Spinal cord (tissue), 10 donors: ENCODE data around the gene PRR15. TPM values are rescaled to one million over a fixed set of nuclear protein-coding genes. Genes with fewer than 3 reads are reported as not detected.

Experiments
- DNase-seq, 6 donors: peaks; one replicate each; pipeline versions ENCODE4 v3.0.0 to v3.0.0-alpha.2; 2013 to 2015; ENCODE audit warnings: low spot score in 6 of 6, low read depth in 4 of 6
- H3K27ac ChIP-seq: one replicate; pipeline ENCODE4 v1.5.1; 2013; ENCODE audit warnings: low read depth, low read length, control low read depth
- H3K27me3 ChIP-seq: one replicate; pipeline ENCODE4 v1.6.1; 2013; ENCODE audit warnings: low read length; ENCODE audit not compliant: control insufficient read depth, insufficient read depth
- H3K36me3 ChIP-seq: one replicate; pipeline ENCODE4 v1.6.1; 2013; ENCODE audit warnings: low read length; ENCODE audit not compliant: control insufficient read depth, insufficient read depth
- H3K4me1 ChIP-seq: one replicate; pipeline ENCODE4 v1.6.1; 2013; ENCODE audit warnings: low read length; ENCODE audit not compliant: control insufficient read depth, insufficient read depth
- H3K4me3 ChIP-seq: one replicate; pipeline ENCODE4 v1.5.1; 2013; ENCODE audit warnings: low read depth, low read length, control low read depth
- H3K9me3 ChIP-seq: one replicate; pipeline ENCODE4 v1.6.1; 2013; ENCODE audit warnings: low read length; ENCODE audit not compliant: control insufficient read depth, insufficient read depth
- WGBS: methylation state at CpG from one replicate; pipeline ENCODE4 v1.1.5; 2013; ENCODE audit warnings: missing lambda C conversion rate; ENCODE audit not compliant: insufficient coverage; 5-methylcytosine and 5-hydroxymethylcytosine counted together
- polyA plus RNA-seq, 2 donors: library from polyadenylated mRNA; unstranded; fragments of 120-200 nt; gene quantifications; one replicate each; pipeline ENCODE4 v1.2.1, GENCODE V29; 2013; ENCODE audit not compliant: insufficient read length in 2 of 2
- total RNA-seq, 2 donors: library from RNA; depleted of rRNA in 1 of 2; stranded (reverse); fragments of 120-200 nt in 1 of 2; fragments of >200 nt in 1 of 2; gene quantifications; one replicate each; pipeline versions ENCODE4 v1.2.3 to v1.2.4, GENCODE V29; 2013 to 2014
- donor health status: healthy.

PRR15 gene
- total and polyA plus RNA-seq, 4 donors = 0.29 to 1.2 (median 0.34) TPM

DNA sequence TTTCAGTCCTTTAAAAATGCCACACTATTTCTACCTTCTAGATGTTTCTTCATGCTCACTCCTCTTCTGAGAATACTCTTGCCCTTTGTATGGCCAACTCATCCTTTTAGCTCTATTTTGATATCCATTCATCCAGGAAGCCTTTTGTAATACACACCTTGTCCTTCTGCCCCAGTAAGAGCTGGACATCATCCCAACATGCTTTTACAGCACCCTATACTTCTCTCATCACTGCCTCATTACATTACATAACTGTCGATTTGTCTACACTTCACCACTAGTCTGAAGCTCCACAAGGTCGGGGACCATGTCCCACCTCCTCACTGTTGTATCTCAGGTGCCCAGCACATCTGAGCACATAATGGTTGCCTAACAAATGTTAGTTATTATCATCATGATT lies 29.2 kb downstream of the PRR15 start:
- H3K9me3 ChIP-seq = no peaks in the 10 kb centered on the region
- H3K4me1 ChIP-seq = no peaks in the 10 kb centered on the region
- no peak for DNase-seq
- 90% methylated on average over 2 of the region's 2 CpGs for WGBS
- no peaks in the 10 kb centered on the region for H3K27me3 ChIP-seq
- no peaks in the 10 kb centered on the region for H3K36me3 ChIP-seq
- no peak overlapping the region for H3K4me3 ChIP-seq
- no peak overlapping the region for H3K27ac ChIP-seq

DNA sequence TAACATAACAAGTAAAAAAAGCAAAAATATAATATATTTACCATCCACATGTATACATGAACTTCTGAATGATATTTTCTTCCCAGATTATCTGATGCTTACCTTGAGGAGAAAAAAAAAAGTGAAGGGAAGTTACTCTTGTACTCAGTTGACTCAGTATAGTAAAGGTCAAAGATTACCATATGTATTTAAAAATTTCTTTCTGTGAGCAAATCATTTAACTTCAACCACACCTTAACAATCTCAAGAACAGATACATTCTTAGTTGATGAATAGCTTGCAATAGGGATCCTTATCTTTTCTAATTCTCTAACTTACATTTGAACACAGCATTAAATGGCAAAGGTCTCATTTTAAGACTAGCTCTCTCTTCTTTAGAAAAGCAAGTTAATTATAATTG lies 29.8 kb downstream of the PRR15 start:
- Histone ChIP-seq H3K27me3 (no peaks in the 10 kb centered on the region), H3K4me3 (no peak overlapping the region), H3K9me3 (no peaks in the 10 kb centered on the region), H3K4me1 (no peaks in the 10 kb centered on the region), H3K36me3 (no peaks in the 10 kb centered on the region), H3K27ac (no peak overlapping the region)
- DNase-seq = no peak

DNA sequence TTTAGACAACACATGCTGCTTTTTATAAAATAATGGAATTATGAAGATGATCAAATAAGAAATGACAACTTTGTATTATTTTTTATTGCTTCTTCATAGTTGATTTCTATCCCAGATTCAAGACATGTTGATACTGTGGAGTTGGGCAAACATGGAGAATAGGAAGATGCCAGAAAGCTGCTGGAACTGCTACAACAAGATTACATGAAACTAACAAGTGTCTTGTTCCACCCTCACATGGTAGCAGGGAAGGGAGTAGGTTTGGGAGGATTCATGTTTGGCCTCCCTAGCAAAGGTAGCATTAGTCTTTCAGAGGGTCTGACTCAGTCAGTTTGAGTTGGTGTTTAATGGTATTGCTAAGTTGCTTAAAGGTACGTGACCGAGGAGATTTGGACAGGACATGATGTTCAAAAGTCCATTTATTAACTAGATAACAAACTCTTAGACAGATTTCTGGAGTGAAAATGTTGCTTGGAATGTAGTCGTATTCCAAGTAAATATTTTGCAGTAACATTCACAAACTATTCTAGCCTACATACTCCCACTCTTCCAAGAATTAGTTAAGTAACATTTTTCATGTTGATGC lies 33.1 kb downstream of the PRR15 start:
- H3K4me3 ChIP-seq = no peak overlapping the region
- no peak overlapping the region for H3K27ac ChIP-seq
- no peak for DNase-seq
- H3K9me3 ChIP-seq = no peaks in the 10 kb centered on the region
- no peaks in the 10 kb centered on the region for H3K27me3 ChIP-seq
- no CpG with 5 or more reads among the region's 3 CpGs for WGBS
- H3K4me1 ChIP-seq = no peaks in the 10 kb centered on the region
- no peaks in the 10 kb centered on the region for H3K36me3 ChIP-seq

DNA sequence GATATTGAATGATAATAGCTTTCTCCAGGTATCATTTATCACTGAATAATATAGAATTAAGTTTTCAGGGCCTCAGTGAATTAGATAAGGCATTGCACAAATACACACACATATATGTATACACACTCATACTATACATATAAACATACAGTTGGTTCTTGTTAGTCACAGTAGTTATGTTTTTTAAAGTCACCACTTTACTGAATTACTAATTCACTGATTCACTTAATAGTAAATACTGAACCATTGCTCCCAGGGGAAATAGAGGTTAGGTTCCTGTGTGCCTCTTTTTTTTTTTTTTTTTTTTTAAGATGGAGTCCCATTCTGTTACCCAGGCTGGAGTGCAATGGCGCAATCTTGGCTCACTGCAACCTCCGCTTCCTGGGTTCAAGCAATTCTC lies 33.6 kb downstream of the PRR15 start:
- no peak for DNase-seq
- Histone ChIP-seq H3K27me3 (no peaks in the 10 kb centered on the region), H3K9me3 (no peaks in the 10 kb centered on the region), H3K4me3 (no peak overlapping the region), H3K27ac (no peak overlapping the region), H3K36me3 (no peaks in the 10 kb centered on the region), H3K4me1 (no peaks in the 10 kb centered on the region)
- WGBS = 100% methylated on average over 2 of the region's 2 CpGs

DNA sequence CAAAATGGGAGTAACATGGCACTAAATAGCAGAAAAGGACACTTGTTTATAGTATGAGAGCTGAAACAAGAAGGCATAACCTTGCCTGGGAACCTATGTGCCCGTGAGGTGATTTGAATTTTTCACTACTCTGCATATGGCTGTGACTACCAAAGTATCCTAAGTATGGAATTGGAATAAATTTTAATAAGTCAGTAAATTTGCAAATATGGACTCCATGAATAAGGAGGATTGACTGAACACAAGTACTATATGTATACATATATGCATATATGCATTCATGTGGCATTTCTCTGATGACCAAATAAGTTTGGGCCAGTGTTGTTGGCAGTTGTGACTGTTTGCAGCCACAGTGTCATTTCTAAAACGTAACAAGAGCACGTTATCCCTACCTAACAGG lies 34.5 kb downstream of the PRR15 start:
- Histone ChIP-seq H3K36me3 (no peaks in the 10 kb centered on the region), H3K9me3 (no peaks in the 10 kb centered on the region), H3K27me3 (no peaks in the 10 kb centered on the region), H3K4me1 (no peaks in the 10 kb centered on the region), H3K4me3 (no peak overlapping the region), H3K27ac (no peak overlapping the region)
- no CpG with 5 or more reads among the region's 3 CpGs for WGBS
- DNase-seq = no peak

DNA sequence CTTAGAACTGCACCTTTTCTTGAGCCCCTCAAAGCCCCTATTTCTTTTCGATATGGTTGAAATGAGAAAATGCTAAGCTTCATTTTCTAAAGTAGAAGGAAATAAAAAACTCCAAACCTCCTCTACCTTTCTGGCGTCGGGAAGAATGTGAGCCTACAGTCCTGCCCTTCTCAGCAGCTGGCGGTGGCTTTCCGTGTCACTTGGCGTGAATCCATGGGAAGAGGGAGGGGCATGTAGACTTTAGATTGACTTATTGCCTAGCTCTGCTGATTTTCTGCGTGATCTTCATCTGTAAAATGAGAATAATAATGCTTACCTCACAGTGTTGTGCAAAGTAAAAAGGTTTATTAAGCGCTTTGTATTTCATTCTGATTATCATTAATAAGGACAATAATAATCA lies 35.0 kb downstream of the PRR15 start:
- WGBS = no CpG with 5 or more reads among the region's 8 CpGs
- peak in 1 of 6 donors; percentile 15 for DNase-seq
- Histone ChIP-seq H3K27ac (no peak overlapping the region), H3K36me3 (no peaks in the 10 kb centered on the region), H3K4me1 (no peaks in the 10 kb centered on the region), H3K9me3 (no peaks in the 10 kb centered on the region), H3K4me3 (no peak overlapping the region), H3K27me3 (no peaks in the 10 kb centered on the region)

DNA sequence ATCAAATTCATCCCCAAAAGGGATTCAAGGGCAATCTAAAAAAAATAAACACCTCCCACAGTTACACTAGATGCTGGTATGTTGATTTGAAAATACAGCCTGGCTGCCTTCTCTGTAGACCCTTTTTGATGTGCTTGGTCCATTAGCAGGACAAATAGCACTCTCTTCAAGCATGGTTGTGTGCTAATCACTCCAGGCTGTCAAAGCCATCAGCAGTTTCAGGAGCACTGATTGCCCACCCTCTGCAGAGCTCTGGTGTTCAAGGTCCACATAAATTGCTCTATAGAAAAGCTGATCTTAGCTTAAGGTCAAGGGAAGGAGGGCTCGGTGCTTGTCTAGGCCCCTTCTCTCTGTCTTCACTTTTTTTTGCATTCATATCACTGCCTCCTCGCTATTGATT lies 35.4 kb downstream of the PRR15 start:
- Histone ChIP-seq H3K4me1 (no peaks in the 10 kb centered on the region), H3K9me3 (no peaks in the 10 kb centered on the region), H3K27me3 (no peaks in the 10 kb centered on the region), H3K4me3 (no peak overlapping the region), H3K36me3 (no peaks in the 10 kb centered on the region), H3K27ac (no peak overlapping the region)
- DNase-seq = peak in 1 of 6 donors; percentile 47
- WGBS = no CpG with 5 or more reads among the region's 2 CpGs

DNA sequence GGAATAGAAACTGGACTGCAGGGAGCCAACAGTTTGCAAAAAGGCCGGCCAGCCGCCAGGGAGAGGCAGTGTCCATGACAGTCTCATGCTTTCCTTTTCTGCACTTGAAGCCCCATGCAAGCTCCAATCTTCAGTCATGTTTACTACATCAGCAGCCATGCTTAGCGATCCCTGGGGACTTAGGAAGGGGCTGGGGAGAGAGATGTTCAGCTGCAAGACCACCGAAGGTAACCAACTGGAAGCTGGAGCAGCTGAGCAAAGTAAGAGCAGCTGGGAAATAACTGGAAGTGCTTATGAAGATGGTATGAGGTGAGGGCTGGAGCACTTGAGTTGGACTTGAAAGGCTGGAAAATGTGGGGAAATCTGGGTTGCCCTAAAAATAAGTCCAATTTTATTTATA lies 37.0 kb downstream of the PRR15 start:
- H3K4me1 ChIP-seq = no peaks in the 10 kb centered on the region
- no peaks in the 10 kb centered on the region for H3K27me3 ChIP-seq
- no peak for DNase-seq
- H3K36me3 ChIP-seq = no peaks in the 10 kb centered on the region
- no peak overlapping the region for H3K4me3 ChIP-seq
- WGBS = 79% methylated on average over 2 of the region's 4 CpGs
- no peaks in the 10 kb centered on the region for H3K9me3 ChIP-seq
- no peak overlapping the region for H3K27ac ChIP-seq

DNA sequence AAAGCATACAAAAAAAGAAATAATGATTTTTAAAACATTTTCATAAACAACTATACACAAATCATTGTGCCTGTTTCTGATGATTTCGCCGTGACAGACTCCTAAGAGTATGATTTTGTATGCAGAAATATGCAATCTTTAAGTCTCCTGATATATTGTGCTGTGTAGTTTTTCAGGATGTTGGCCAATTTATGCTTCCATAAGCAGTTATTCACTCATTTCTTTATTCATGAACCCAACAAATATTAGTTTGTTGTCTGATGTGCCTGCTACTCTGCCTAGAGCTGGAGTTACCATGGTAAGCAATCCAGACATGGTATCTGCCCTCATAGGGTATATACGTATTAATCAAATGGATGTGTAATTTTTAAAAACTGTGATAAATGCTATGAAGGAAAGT lies 40.4 kb downstream of the PRR15 start:
- Histone ChIP-seq H3K27me3 (no peaks in the 10 kb centered on the region), H3K36me3 (no peaks in the 10 kb centered on the region), H3K4me3 (no peak overlapping the region), H3K4me1 (no peaks in the 10 kb centered on the region), H3K9me3 (no peaks in the 10 kb centered on the region), H3K27ac (no peak overlapping the region)
- no peak for DNase-seq
- 100% methylated on average over 1 of the region's 3 CpGs for WGBS

DNA sequence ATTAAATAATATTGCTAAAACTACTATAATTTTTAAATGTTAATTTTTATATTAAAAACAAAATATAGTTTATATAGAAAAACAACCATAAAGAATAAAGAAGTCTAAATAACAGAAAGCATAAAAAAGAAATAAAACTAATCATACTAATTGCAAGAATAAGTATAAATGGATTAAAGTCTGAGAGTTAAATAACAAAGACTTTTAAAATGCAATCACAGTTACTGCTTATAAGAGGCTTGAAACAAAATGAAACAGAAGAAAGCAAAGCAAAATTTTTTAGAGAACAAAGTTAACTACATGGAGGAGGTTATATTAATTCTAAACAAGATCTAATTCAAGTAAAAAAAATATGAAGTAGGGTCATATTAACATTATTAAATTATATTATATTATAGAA lies 41.1 kb downstream of the PRR15 start:
- H3K4me1 ChIP-seq = no peaks in the 10 kb centered on the region
- H3K36me3 ChIP-seq = no peaks in the 10 kb centered on the region
- DNase-seq = no peak
- H3K9me3 ChIP-seq = no peaks in the 10 kb centered on the region
- no peak overlapping the region for H3K4me3 ChIP-seq
- no peak overlapping the region for H3K27ac ChIP-seq
- no peaks in the 10 kb centered on the region for H3K27me3 ChIP-seq
